Measurements from ENCODE around the gene TACC2.

DNA sequence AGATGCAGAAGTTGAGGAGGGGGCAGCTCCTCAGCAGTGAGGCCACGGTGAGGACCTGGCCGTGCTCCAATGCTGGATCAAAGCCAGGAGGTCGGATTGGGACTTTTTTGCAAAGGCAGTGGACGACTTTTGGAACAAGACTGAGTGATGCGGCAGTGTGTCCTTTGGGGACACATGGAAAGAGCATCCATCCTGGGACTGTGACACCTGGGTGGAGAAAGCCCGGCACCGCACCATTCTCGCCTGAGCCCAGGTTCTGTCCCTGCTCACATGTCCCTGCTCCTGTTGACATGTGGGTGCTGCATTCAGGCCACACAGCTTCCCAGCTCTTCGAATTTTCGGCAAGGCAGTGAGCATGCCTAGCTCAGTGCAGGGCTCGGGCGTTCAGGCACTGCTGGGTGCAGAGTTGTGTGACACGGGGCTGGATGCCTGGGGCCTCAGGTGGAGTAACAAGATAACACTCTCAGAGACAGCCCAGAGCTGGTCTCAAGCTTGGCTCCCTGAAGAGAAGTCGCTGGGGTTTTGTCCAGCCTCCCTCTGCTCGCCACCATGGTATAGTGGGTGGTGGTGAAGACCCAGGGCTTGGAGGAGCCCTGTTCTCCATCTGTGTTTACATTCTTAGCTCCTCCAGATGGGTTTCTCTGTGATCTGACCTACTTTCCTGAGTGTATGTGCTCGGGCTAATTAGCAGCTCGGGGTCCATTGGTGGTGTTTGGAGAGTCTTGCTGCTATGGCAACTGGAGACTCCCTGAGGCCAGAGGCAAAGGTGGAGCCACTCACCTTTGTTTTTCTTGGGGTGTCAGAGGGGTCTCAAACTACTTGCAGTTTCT, 170.4 kb downstream of the TACC2 start:
- TF ChIP-seq, protein P1, sequence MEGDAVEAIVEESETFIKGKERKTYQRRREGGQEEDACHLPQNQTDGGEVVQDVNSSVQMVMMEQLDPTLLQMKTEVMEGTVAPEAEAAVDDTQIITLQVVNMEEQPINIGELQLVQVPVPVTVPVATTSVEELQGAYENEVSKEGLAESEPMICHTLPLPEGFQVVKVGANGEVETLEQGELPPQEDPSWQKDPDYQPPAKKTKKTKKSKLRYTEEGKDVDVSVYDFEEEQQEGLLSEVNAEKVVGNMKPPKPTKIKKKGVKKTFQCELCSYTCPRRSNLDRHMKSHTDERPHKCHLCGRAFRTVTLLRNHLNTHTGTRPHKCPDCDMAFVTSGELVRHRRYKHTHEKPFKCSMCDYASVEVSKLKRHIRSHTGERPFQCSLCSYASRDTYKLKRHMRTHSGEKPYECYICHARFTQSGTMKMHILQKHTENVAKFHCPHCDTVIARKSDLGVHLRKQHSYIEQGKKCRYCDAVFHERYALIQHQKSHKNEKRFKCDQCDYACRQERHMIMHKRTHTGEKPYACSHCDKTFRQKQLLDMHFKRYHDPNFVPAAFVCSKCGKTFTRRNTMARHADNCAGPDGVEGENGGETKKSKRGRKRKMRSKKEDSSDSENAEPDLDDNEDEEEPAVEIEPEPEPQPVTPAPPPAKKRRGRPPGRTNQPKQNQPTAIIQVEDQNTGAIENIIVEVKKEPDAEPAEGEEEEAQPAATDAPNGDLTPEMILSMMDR (conservative IDR thresholded peaks at IDR 0.05; ENCODE audit: low read length): no peak
- TF ChIP-seq EZH2phosphoT487 (IDR thresholded peaks at IDR 0.05; ENCODE audit: borderline replicate concordance, low read depth, low read length): no peak

Data from OCI-LY7 (cell line).